ENCODE results near the gene CYP4B1. TPM values are rescaled to one million over a fixed set of nuclear protein-coding genes. Genes with fewer than 3 reads are reported as not detected.
"Not testable (repeated sequence)": the region's sequence is repeated elsewhere in the genome, so short reads cannot be mapped to it uniquely, and the experiment has no call there.

Gene CYP4B1
- total RNA-seq, 1 experiment from 2014 or later = 0.24 TPM

- TF ChIP-seq STAT6 (CRISPR knock-in tag; conservative IDR thresholded peaks at IDR 0.05; ENCODE audit: low read depth) (no peak), JAZF1 (CRISPR knock-in tag; IDR thresholded peaks at IDR 0.05) (no peak), ATF2 (CRISPR knock-in tag; IDR thresholded peaks at IDR 0.05; ENCODE audit: borderline replicate concordance, low read depth) (no peak), ZNF532 (CRISPR knock-in tag; IDR thresholded peaks at IDR 0.05; ENCODE audit: borderline replicate concordance) (no peak)
Observed at GRCh38 chr1:46749404-46749803, 49.4 kb upstream of the CYP4B1 start (continued).

GRCh38 chr1:46749921-46750404 is 48.9 kb upstream of the CYP4B1 start:
- H3K27me3 Mint-ChIP-seq (ENCODE audit: low read depth) = peaks cover 12% of the 10 kb centered on the region
- DNase-seq (ENCODE audit: low spot score) (no peak), ATAC-seq (no peak)
- TF ChIP-seq FOXP1 (CRISPR knock-in tag; IDR thresholded peaks at IDR 0.05; ENCODE audit: borderline replicate concordance) = no peak
- TF ChIP-seq PREB (CRISPR knock-in tag; IDR thresholded peaks at IDR 0.05; ENCODE audit: borderline replicate concordance) = no peak
- no peak for TF ChIP-seq NFE2L1 (CRISPR knock-in tag; IDR thresholded peaks at IDR 0.05)
- ChIA-PET CTCF (no interaction called here), POLR2A (no interaction called here)
- H3K9me3 Mint-ChIP-seq = no peaks in the 10 kb centered on the region
- peaks cover 3% of the 10 kb centered on the region; the same call in 1 of the 2 replicates for H3K4me1 Mint-ChIP-seq
- no peaks in the 10 kb centered on the region for H3K36me3 Mint-ChIP-seq
- H3K27ac Mint-ChIP-seq = no peak overlapping the region
- H3K4me3 Mint-ChIP-seq = no peak overlapping the region

GRCh38 chr1:46753985-46754384 is 44.9 kb upstream of the CYP4B1 start:
- no peak for ATAC-seq
- H3K27ac Mint-ChIP-seq = no peak overlapping the region
- CTCF ChIA-PET = no interaction called here

GRCh38 chr1:46754707-46755106 is 44.1 kb upstream of the CYP4B1 start:
- H3K9me3 Mint-ChIP-seq; DNase-seq (ENCODE audit: low spot score); H3K27ac Mint-ChIP-seq; POLR2A ChIA-PET; ATAC-seq; H3K4me3 Mint-ChIP-seq; H3K36me3 Mint-ChIP-seq; CTCF ChIA-PET: not testable (repeated sequence)
- H3K4me1 Mint-ChIP-seq = peaks cover 33% of the 10 kb centered on the region
- peaks cover 12% of the 10 kb centered on the region for H3K27me3 Mint-ChIP-seq (ENCODE audit: low read depth)

More at GRCh38 chr1:46753985-46754384, 44.9 kb upstream of the CYP4B1 start:
- H3K27me3 Mint-ChIP-seq (ENCODE audit: low read depth) = peaks cover 12% of the 10 kb centered on the region
- TF ChIP-seq FOXK1 (CRISPR knock-in tag; IDR thresholded peaks at IDR 0.05) (no peak), ATF1 (CRISPR knock-in tag; IDR thresholded peaks at IDR 0.05) (no peak), CBFB (CRISPR knock-in tag; IDR thresholded peaks at IDR 0.05; ENCODE audit: low read depth) (no peak), TEAD1 (CRISPR knock-in tag; IDR thresholded peaks at IDR 0.05) (no peak), ZNF512 (CRISPR knock-in tag; IDR thresholded peaks at IDR 0.05; ENCODE audit: borderline replicate concordance) (no peak), ZNF281 (CRISPR knock-in tag; IDR thresholded peaks at IDR 0.05) (no peak)
- no peaks in the 10 kb centered on the region for H3K9me3 Mint-ChIP-seq
- DNase-seq (ENCODE audit: low spot score) = no peak
- H3K4me3 Mint-ChIP-seq = no peak overlapping the region
- POLR2A ChIA-PET = no interaction called here
- peaks cover 30% of the 10 kb centered on the region for H3K4me1 Mint-ChIP-seq
- no peaks in the 10 kb centered on the region for H3K36me3 Mint-ChIP-seq
